Heart right ventricle (tissue), 16 donors: Measurements from ENCODE around the gene TNK2. TPM values are rescaled to one million over a fixed set of nuclear protein-coding genes. Genes with fewer than 3 reads are reported as not detected.

Source experiments
- ATAC-seq, 8 donors: fragments of 200-7000 bp; cut with Tn5 transposase; one replicate each; pipeline ENCODE4 v1.9.1; 2020; ENCODE audit warnings: mild to moderate bottlenecking in 8 of 8, moderate library complexity in 8 of 8, moderate number of reproducible peaks in 1 of 8
- DNase-seq, 2 donors: peaks; one replicate each; pipeline ENCODE4 v3.0.0-alpha.2; 2020
- H3K27ac ChIP-seq, 10 donors: fragments of 200-600 bp; sonication (generic) in 2 of 10; one replicate each; pipeline versions ENCODE4 v1.5.0 to v1.8.0; 2020 to 2022; ENCODE audit warnings: mild to moderate bottlenecking in 3 of 10
- H3K27me3 ChIP-seq, 7 donors: fragments of 200-600 bp; one replicate each; pipeline ENCODE4 v1.8.0; 2021 to 2022; ENCODE audit warnings: mild to moderate bottlenecking in 2 of 7
- H3K36me3 ChIP-seq, 9 donors: fragments of 200-600 bp; sonication (generic) in 1 of 9; one replicate each; pipeline versions ENCODE4 v1.5.0 to v1.8.0; 2020 to 2022; ENCODE audit warnings: mild to moderate bottlenecking in 2 of 9
- H3K4me1 ChIP-seq, 9 donors: fragments of 200-600 bp; sonication (generic) in 1 of 9; one replicate each; pipeline versions ENCODE4 v1.5.0 to v1.8.0; 2020 to 2022; ENCODE audit warnings: mild to moderate bottlenecking in 4 of 9
- H3K4me3 ChIP-seq, 10 donors: fragments of 200-600 bp; sonication (generic) in 2 of 10; one replicate each; pipeline versions ENCODE4 v1.5.0 to v1.8.0; 2020 to 2022; ENCODE audit warnings: mild to moderate bottlenecking in 7 of 10, moderate library complexity in 2 of 10
- H3K9me3 ChIP-seq, 11 donors: fragments of 200-600 bp in 10 of 11; sonication (generic) in 2 of 11; one replicate each; pipeline versions ENCODE4 v1.5.0 to v1.8.0; 2013 to 2022; ENCODE audit warnings: mild to moderate bottlenecking in 2 of 11, control low read depth in 1 of 11, moderate library complexity in 1 of 11
- WGBS, 2 donors: extraction: QIAGEN DNeasy Blood & Tissue Kit; methylation state at CpG; one replicate each; pipeline ENCODE4 v1.1.7; 2013; ENCODE audit warnings: inconsistent platforms in 1 of 2; 5-methylcytosine and 5-hydroxymethylcytosine counted together
- intact Hi-C, 10 donors: fragments of 100-400 bp; cut with DNase I; formaldehyde crosslinking; loops; one replicate each; pipeline versions ENCODE4 v1.11.1 to v1.14.2; 2022
- polyA plus RNA-seq, 2 donors: library from polyadenylated mRNA; stranded (reverse); fragments of 200-250 nt; gene quantifications; one replicate each; pipeline ENCODE4 v1.2.3, GENCODE V29; 2013
- total RNA-seq, 10 donors: library from RNA; stranded (reverse); fragmentation: NEBNext Ultra II Directional in 3 of 10; extraction: Animal tissue kit (Norgen Biotek cat#: 25700) in 3 of 10; gene quantifications; one replicate each; pipeline versions ENCODE4 v1.2.1 to v1.2.4, GENCODE V29; 2021 to 2023
- TF ChIP-seq, protein P1 (sequence below), 9 donors: fragments of 200-600 bp; sonication (generic) in 2 of 9; IDR thresholded peaks; one replicate each; pipeline versions ENCODE4 v1.5.0 to v1.8.0; 2021 to 2022; ENCODE audit warnings: antibody characterized with exemption in 9 of 9, mild to moderate bottlenecking in 5 of 9, moderate library complexity in 1 of 9
- donor health status: Arrhythmogenic right ventricular cardiomyopathy.
- donor health status: ischemic (EF 13 %, LVEDD 7.1; RV severe dilation, severe dysfunction).
- donor health status: healthy with polysubstance abuse.
- donor health status: DM: no; HTN: yes; CAD: no.
- donor health status: DM: no; HTN: no; CAD: no.
- donor health status: ischemic (EF 25% LVEDD 6.9; RV normal size, moderate dysfunction).
- donor health status: ischemic (EF 25% LVEDD 5.7; RV mildly dilated, moderate dysfunction).
- donor health status: healthy.
- donor health status: DM: yes; HTN: yes; CAD: no.
- donor health status: Ischemic cardiomyopathy.
- donor health status: ischemic (EF 35%, LVEDD 5.7; RV mildly dilated, moderate dysfunction).
- donor health status: nonischemic (EF 11% LVEDD 7.7; RV severe dilation, severe dysfunction).
- donor health status: DM: yes; HTN: yes; CAD: no.
- donor health status: PGD.
- donor health status: ischemic (EF 29% LVEDD 5.4; RV normal size, mild dysfunction).
- donor health status: nonischemic (EF 23%, LVEDD 6.1; RV moderate dilation, normal function).

The TNK2 gene
- total and polyA plus RNA-seq, 12 donors: 17.6 to 48.3 (median 32.5) TPM

- ATAC-seq (no peak), DNase-seq (no peak)
- 35 to 43% methylated on average over 10 of the region's 10 CpGs for WGBS, 2 donors
- Histone ChIP-seq H3K36me3 (no peaks in the 10 kb centered on the region), H3K4me1 (peaks cover 29 to 88% (median 55%) of the 10 kb centered on the region in 9 donors), H3K27ac (peak overlapping the region; percentile 79 to 95 (median 92)), H3K27me3 (no peaks in the 10 kb centered on the region), H3K4me3 (peak overlapping the region in 4 of 10 donors; percentile 74 to 96 (median 85)), H3K9me3 (no peaks in the 10 kb centered on the region)
- TF ChIP-seq, protein P1, sequence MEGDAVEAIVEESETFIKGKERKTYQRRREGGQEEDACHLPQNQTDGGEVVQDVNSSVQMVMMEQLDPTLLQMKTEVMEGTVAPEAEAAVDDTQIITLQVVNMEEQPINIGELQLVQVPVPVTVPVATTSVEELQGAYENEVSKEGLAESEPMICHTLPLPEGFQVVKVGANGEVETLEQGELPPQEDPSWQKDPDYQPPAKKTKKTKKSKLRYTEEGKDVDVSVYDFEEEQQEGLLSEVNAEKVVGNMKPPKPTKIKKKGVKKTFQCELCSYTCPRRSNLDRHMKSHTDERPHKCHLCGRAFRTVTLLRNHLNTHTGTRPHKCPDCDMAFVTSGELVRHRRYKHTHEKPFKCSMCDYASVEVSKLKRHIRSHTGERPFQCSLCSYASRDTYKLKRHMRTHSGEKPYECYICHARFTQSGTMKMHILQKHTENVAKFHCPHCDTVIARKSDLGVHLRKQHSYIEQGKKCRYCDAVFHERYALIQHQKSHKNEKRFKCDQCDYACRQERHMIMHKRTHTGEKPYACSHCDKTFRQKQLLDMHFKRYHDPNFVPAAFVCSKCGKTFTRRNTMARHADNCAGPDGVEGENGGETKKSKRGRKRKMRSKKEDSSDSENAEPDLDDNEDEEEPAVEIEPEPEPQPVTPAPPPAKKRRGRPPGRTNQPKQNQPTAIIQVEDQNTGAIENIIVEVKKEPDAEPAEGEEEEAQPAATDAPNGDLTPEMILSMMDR (IDR thresholded peaks at IDR 0.05): no peak
- intact Hi-C loops: loop anchor here in 1 of 10 donors (2.0 kb wide), 1 partner anchor 18 kb away; no protein-coding TSS in a partner anchor
Observed at GRCh38 chr3:195897081-195897852, 11.1 kb downstream of the TNK2 start.

DNA sequence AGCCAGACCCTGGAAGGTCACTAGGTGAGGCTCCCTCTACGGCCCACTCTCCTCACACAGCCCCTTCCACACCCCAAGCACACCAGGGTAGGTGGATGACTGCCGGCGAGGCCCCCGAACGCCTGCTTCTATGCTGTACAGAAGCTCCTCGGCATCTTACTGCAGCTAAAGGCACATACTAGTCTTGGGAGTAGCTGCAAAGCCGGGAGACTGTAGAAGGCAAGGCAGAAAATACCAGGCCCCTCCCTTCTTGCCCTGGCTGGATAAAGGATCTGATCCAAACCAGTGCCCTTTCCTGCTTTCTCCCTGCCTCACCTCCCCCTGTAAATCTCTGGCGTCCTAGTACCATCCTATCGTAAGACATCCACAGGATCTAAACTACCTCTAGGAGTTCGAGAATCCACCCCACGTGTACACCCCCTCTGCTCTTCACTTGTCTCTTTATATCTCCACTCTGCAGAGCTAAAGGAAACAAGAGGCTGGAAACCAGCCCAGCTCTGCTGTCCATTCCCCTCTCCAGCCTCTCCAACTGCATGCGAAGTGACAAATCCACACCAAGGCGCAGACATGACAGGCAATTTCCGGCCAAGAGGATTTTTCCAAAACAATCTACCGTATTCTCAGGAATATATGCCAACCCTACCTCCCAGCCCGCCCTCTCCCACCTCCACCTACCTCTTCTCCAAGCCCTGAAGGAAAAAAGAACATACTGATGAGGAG, 11.8 kb downstream of the TNK2 start:
- Histone ChIP-seq H3K9me3 (no peaks in the 10 kb centered on the region), H3K4me3 (peak overlapping the region; percentile 69 to 96 (median 80)), H3K36me3 (no peaks in the 10 kb centered on the region), H3K4me1 (peaks cover 30 to 85% (median 58%) of the 10 kb centered on the region in 9 donors), H3K27me3 (no peaks in the 10 kb centered on the region), H3K27ac (peak overlapping the region; percentile 79 to 95 (median 92))
- intact Hi-C loops: loop anchor here in 1 of 10 donors (2.0 kb wide), 1 partner anchor 18 kb away; no protein-coding TSS in a partner anchor
- 4% methylated on average over 16 of the region's 16 CpGs for WGBS, 2 donors
- DNase-seq: peak in 1 of 2 donors; percentile 79
- ATAC-seq: peak; percentile 23 to 53 (median 48)
- TF ChIP-seq, protein P1 (IDR thresholded peaks at IDR 0.05): no peak

DNA sequence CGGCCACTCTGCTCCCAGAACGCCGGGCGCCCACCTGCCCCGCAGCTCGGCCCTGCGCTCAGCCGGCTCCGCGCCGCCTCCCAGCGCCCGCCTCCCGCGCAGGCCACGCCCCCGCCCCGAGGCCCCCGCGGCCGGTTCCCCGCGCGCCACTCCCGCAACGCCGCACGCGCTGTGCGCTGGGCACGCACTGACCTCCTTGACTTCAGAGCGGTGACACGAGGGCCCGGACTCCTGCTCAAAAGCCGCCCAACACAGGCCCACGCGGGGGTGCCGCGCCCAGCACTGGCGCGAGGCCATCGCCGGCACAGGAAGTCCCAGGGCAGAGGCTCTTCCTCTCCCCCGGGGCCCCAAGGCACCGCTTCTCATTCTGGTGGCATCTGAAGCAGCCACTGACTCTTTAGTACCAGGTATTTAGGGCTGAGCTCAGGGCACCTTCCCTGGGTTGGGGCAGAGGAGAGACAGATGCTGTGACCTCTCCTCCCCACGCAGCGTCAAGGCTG, 12.4 kb downstream of the TNK2 start:
- peak overlapping the region; percentile 69 to 96 (median 80) for H3K4me3 ChIP-seq
- ATAC-seq (peak; percentile 5 to 47 (median 24)), DNase-seq (peak; percentile 57 to 75)

More for the DNA sequence above, 12.4 kb downstream of the TNK2 start:
- TF ChIP-seq, protein P1 (IDR thresholded peaks at IDR 0.05): no peak
- intact Hi-C loops: loop anchor here in 3 of 10 donors (2.0 kb wide), 3 partner anchors 19 to 35 kb away; no protein-coding TSS in a partner anchor
- Histone ChIP-seq H3K4me1 (peaks cover 30 to 79% (median 62%) of the 10 kb centered on the region in 9 donors), H3K27ac (peak overlapping the region; percentile 79 to 95 (median 92)), H3K36me3 (no peaks in the 10 kb centered on the region), H3K27me3 (no peaks in the 10 kb centered on the region), H3K9me3 (no peaks in the 10 kb centered on the region)
- 0 to 1% methylated on average over 44 to 47 of the region's 47 CpGs for WGBS, 2 donors
